Peyer's patch (tissue), 4 donors: ENCODE measurements around the gene CCDC9B. TPM values are rescaled to one million over a fixed set of nuclear protein-coding genes. Genes with fewer than 3 reads are reported as not detected.
A peak's percentile ranks its signal among the peaks of the same experiment; 100 is the strongest.

Source experiments
- DNase-seq, 3 donors: peaks; one replicate each; pipeline ENCODE4 v3.0.0-alpha.2; 2017 to 2019
- H3K27ac ChIP-seq, 4 donors: fragments of 200-600 bp; sonication (generic); one replicate each; pipeline ENCODE4 v1.5.1; 2016 to 2019
- H3K27me3 ChIP-seq, 2 donors: fragments of 200-600 bp; sonication (generic); one replicate each; pipeline ENCODE4 v1.5.1; 2019
- H3K36me3 ChIP-seq, 3 donors: fragments of 200-600 bp; sonication (generic); one replicate each; pipeline ENCODE4 v1.5.1; 2016 to 2019
- H3K4me1 ChIP-seq, 4 donors: fragments of 200-600 bp; sonication (generic); one replicate each; pipeline ENCODE4 v1.5.1; 2016 to 2019
- H3K4me3 ChIP-seq, 4 donors: fragments of 200-600 bp; sonication (generic); 1 replicate in 3 of 4; 2 replicates in 1 of 4; pipeline ENCODE4 v1.5.1; 2016 to 2019; ENCODE audit warnings: mild to moderate bottlenecking in 1 of 4
- H3K9me3 ChIP-seq, 4 donors: fragments of 200-600 bp; sonication (generic); one replicate each; pipeline ENCODE4 v1.5.1; 2016 to 2019; ENCODE audit warnings: mild to moderate bottlenecking in 1 of 4
- POLR2A ChIP-seq, 2 donors: fragments of 450-650 bp; IDR thresholded peaks; one replicate each; pipeline ENCODE4 v1.5.1; 2017; ENCODE audit warnings: antibody characterized with exemption in 2 of 2, mild to moderate bottlenecking in 2 of 2, moderate library complexity in 2 of 2
- total RNA-seq, 4 donors: library from RNA; depleted of rRNA; stranded (reverse); fragments of >200 nt; gene quantifications; one replicate each; pipeline ENCODE4 v1.1.0, GENCODE V29; 2016
- TF ChIP-seq, protein P1 (sequence below), 6 experiments: fragments of 450-650 bp in 4 of 6; fragments of 200-600 bp in 2 of 6; sonication (generic) in 1 of 6; IDR thresholded peaks; one replicate each; pipeline ENCODE4 v1.5.1; 2017 to 2019; ENCODE audit warnings: antibody characterized with exemption in 6 of 6, mild to moderate bottlenecking in 3 of 6, moderate library complexity in 1 of 6

CCDC9B gene
- total RNA-seq, 4 donors from 2014 or later, result 14.4 to 55.6 (median 37.7) TPM

DNA sequence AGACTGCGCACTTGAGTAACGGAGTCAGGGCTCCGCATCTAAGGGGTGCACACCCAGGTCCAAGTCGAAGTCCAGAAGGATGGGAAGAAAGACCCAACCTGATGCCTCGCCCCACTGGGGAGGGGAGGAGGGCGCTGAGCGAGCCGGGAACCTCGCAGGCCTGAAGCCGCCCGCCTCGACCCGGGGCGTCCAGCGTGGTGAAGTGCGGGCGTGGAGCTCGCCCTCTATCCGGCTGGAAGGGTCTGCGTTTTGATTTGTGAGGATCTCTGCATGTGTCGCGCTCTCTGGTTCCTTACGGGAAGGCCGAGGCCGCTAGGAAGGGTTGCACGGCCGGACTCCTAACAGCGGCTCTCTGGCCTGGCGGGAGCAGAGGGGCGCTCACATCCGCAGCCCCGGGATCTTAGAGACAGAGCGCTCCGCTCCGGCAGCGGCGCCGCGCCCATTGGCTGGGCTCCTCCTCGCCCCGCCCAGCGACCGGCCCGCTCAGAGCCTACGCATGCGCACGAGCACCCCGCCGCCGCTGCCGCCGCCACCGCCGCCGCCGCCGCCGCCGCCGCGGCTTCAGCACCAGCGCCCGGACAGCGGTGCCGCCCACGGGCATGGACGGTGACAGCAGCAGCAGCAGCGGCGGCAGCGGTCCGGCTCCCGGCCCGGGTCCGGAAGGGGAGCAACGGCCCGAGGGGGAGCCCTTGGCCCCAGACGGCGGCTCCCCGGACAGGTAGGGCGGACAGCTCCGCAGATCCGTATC is 17.2 kb upstream of the CCDC9B start, which contains the start of gene DISP2:
TSS of gene DISP2 (plus strand) at position 497 of the 748 bp plus-strand sequence. CDS start at position 600, 103 bp downstream.
- Histone ChIP-seq H3K27me3 (no peaks in the 10 kb centered on the region), H3K9me3 (no peaks in the 10 kb centered on the region), H3K36me3 (peaks cover 0 to 26% (median 0%) of the 10 kb centered on the region in 3 donors), H3K4me1 (peaks cover 0 to 18% (median 4%) of the 10 kb centered on the region in 4 donors), H3K27ac (peak within 1 kb of the TSS in 2 of 4 donors; percentile 96 to 99), H3K4me3 (peak within 1 kb of the TSS; percentile 36 to 61 (median 56))
- TF ChIP-seq POLR2A (IDR thresholded peaks at IDR 0.05), result peak; percentile 81 to 82
- TF ChIP-seq, protein P1, sequence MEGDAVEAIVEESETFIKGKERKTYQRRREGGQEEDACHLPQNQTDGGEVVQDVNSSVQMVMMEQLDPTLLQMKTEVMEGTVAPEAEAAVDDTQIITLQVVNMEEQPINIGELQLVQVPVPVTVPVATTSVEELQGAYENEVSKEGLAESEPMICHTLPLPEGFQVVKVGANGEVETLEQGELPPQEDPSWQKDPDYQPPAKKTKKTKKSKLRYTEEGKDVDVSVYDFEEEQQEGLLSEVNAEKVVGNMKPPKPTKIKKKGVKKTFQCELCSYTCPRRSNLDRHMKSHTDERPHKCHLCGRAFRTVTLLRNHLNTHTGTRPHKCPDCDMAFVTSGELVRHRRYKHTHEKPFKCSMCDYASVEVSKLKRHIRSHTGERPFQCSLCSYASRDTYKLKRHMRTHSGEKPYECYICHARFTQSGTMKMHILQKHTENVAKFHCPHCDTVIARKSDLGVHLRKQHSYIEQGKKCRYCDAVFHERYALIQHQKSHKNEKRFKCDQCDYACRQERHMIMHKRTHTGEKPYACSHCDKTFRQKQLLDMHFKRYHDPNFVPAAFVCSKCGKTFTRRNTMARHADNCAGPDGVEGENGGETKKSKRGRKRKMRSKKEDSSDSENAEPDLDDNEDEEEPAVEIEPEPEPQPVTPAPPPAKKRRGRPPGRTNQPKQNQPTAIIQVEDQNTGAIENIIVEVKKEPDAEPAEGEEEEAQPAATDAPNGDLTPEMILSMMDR (IDR thresholded peaks at IDR 0.05), result peak in 1 of 6 experiments; percentile 11
- DNase-seq, result peak; percentile 78 to 95 (median 94)

DNA sequence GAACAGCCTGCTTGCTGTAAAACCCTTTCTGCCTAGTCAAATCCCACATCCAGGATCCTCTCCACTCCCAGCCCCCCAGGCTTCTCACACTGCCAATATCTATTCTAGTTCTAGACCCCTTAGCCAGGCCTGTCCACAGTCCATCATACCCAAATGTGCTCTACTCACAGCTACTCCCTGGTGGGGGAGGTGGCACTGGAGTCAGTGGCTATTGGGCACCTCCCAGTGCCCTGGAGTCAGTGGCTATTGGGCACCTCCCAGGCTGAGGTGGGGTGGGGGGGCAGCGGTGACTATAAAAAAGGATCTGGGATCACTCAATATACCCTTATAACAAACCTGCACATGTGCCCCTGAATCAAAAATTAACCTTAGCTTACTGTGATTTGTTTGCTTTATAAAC is 16.5 kb upstream of the CCDC9B start:
- H3K27me3 ChIP-seq, result no peaks in the 10 kb centered on the region
- H3K27ac ChIP-seq, result peak overlapping the region in 2 of 4 donors; percentile 96 to 99
- TF ChIP-seq, protein P1 (IDR thresholded peaks at IDR 0.05), result no peak
- TF ChIP-seq POLR2A (IDR thresholded peaks at IDR 0.05), result no peak
- no peaks in the 10 kb centered on the region for H3K9me3 ChIP-seq
- DNase-seq, result peak in 2 of 3 donors; percentile 66 to 70
- peak overlapping the region in 1 of 4 donors; percentile 61 for H3K4me3 ChIP-seq
- peaks cover 0 to 18% (median 4%) of the 10 kb centered on the region in 4 donors for H3K4me1 ChIP-seq
- H3K36me3 ChIP-seq, result peaks cover 0 to 32% (median 0%) of the 10 kb centered on the region in 3 donors

DNA sequence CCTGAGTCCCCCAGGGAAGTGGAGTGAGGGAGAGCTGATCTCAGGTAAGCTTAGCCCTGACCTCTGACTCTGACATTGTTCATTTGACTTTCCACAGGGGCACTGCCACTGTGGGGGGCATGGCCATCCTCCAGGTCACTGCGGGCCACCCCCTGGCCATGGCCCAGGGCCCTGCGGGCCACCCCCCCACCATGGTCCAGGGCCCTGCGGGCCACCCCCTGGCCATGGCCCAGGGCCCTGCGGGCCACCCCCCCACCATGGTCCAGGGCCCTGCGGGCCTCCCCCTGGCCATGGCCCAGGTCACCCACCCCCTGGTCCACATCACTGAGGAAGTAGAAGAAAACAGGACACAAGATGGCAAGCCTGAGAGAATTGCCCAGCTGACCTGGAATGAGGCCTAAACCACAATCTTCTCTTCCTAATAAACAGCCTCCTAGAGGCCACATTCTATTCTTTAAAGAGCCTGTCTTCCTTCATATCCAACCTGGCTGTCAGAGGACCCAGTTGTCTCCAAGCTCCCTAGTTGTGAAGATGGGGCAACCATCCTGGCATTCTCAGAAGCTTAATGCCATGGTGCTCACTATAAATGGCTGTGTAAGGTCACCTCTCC is 15.3 kb upstream of the CCDC9B start:
- Histone ChIP-seq H3K4me1 (peaks cover 0 to 18% (median 4%) of the 10 kb centered on the region in 4 donors), H3K4me3 (peak overlapping the region in 1 of 4 donors; percentile 67), H3K27me3 (no peaks in the 10 kb centered on the region), H3K36me3 (peaks cover 0 to 32% (median 0%) of the 10 kb centered on the region in 3 donors), H3K9me3 (no peaks in the 10 kb centered on the region), H3K27ac (peak overlapping the region in 2 of 4 donors; percentile 96 to 99)
- no peak for DNase-seq
- TF ChIP-seq, protein P1 (IDR thresholded peaks at IDR 0.05), result no peak
- no peak for TF ChIP-seq POLR2A (IDR thresholded peaks at IDR 0.05)

DNA sequence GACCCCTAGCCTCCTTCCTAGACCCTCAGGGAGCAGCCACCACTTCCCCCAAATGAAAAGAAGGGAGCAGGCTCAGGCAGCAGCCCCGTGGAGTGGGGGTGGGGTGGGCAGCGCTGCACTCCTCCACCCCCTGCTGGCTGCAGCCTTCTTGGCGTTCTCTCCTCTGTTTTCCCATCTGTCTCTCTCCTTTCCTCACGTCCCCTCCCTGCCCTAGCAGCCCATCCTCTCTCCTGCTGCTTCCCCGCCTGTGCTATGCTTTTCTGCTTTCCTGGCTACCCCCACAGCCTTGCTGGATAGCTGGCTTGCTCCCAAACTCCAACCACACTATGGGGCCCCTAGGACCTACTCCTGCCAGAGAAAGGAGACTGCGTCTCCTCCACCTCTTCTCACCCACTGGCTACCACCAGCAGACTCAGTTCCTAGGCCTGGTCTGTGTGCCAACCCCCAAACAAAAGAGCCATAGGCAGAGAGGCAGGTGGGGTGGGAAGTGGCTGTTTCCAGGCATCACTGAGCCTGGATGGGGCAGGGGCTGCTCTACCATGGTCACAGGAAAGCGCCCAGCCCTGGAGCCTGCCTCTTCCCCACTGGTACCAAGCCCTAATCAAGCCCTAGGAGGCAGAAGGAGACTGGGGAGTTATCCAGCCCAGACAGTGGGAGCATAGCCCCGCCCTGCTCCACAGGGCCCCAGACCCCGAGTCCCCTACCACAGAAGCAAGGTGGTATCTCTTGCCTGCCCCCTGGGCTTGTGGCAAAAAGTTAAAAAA is 13.9 kb upstream of the CCDC9B start:
- peak in 1 of 3 donors; percentile 53 for DNase-seq
- TF ChIP-seq, protein P1 (IDR thresholded peaks at IDR 0.05), result peak in 3 of 6 experiments; percentile 25 to 39 (median 38)
- no peak for TF ChIP-seq POLR2A (IDR thresholded peaks at IDR 0.05)
- Histone ChIP-seq H3K27ac (peak overlapping the region in 3 of 4 donors; percentile 8 to 99 (median 96)), H3K9me3 (no peaks in the 10 kb centered on the region), H3K4me1 (peaks cover 0 to 23% (median 4%) of the 10 kb centered on the region in 4 donors), H3K4me3 (peak overlapping the region in 2 of 4 donors; percentile 63 to 67), H3K27me3 (no peaks in the 10 kb centered on the region), H3K36me3 (peaks cover 0 to 32% (median 0%) of the 10 kb centered on the region in 3 donors)

DNA sequence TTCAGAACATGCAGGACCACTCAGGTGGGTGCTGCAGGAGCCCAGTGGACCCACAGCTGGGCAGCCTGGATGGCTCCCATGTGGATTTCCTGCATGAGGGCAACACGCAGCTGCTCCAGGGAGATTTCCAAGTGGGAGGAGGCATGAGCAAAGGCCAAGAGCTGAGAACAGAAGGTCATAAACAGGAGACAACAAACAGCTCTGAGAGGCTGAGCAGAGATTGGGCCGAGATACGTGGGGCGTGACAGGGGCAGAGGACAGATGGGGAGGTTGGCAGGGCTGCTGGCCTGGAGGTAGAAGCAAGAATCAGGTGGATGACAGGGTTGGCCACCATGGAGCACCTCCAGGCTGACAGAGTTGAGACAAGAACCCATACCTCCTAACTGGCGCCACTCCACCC is 13.0 kb upstream of the CCDC9B start:
- TF ChIP-seq, protein P1 (IDR thresholded peaks at IDR 0.05), result no peak
- TF ChIP-seq POLR2A (IDR thresholded peaks at IDR 0.05), result peak; percentile 80 to 91
- peak in 2 of 3 donors; percentile 88 to 90 for DNase-seq
- Histone ChIP-seq H3K4me1 (peaks cover under 1 to 21% (median 4%) of the 10 kb centered on the region in 4 donors), H3K4me3 (peak overlapping the region in 2 of 4 donors; percentile 63 to 67), H3K36me3 (peaks cover 0 to 32% (median 0%) of the 10 kb centered on the region in 3 donors), H3K27me3 (no peaks in the 10 kb centered on the region), H3K9me3 (no peaks in the 10 kb centered on the region), H3K27ac (peak overlapping the region in 3 of 4 donors; percentile 84 to 99 (median 96))
